ENCODE measurements around the gene FFAR2. TPM values are rescaled to one million over a fixed set of nuclear protein-coding genes. Genes with fewer than 3 reads are reported as not detected.
"Not testable (repeated sequence)": the region's sequence is repeated elsewhere in the genome, so short reads cannot be mapped to it uniquely, and the experiment has no call there.

FFAR2 gene
- total RNA-seq, 1 donor from 2014 or later, result 2.6 TPM

- no peak for DNase-seq
- Histone ChIP-seq H3K4me3 (no peak overlapping the region), H3K9me3 (no peaks in the 10 kb centered on the region), H3K36me3 (no peaks in the 10 kb centered on the region), H3K27ac (no peak overlapping the region), H3K27me3 (peaks cover 15% of the 10 kb centered on the region), H3K4me1 (no peaks in the 10 kb centered on the region)
- intact Hi-C loops (cut with DNase I), result no loop called here
- no peak for TF ChIP-seq CTCF (IDR thresholded peaks at IDR 0.05)
- ATAC-seq, result no peak
Observed at GRCh38 chr19:35419046-35419445, 29.0 kb upstream of the FFAR2 start.

- intact Hi-C loops (cut with DNase I), result no loop called here
- Histone ChIP-seq H3K36me3 (no peaks in the 10 kb centered on the region), H3K27ac (no peak overlapping the region), H3K9me3 (no peaks in the 10 kb centered on the region), H3K27me3 (peaks cover 15% of the 10 kb centered on the region), H3K4me3 (no peak overlapping the region), H3K4me1 (no peaks in the 10 kb centered on the region)
- ATAC-seq (no peak), DNase-seq (no peak)
- no peak for TF ChIP-seq CTCF (IDR thresholded peaks at IDR 0.05)
Observed at GRCh38 chr19:35419805-35420204, 28.3 kb upstream of the FFAR2 start.

DNA sequence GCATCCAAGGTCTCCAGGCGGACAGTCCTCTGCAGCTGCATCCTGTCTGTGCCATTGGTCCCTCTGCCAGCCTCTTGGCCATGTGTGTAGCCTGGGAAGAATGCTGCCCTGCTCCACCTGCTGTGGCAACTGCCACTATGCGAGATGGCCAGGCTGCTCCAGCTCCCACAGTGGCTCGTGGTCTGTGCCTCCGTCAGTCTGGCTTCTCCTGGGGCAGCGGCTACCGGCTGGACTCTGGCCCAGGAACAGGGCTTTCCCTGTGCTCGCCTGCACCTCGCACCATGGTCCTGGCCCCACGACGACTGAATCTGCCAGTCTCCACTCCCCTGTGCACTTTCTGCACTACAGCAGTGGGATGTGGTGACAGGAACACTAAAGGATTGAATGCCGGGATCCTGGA lies 26.7 kb upstream of the FFAR2 start:
- H3K27ac ChIP-seq, result no peak overlapping the region
- peaks cover 3% of the 10 kb centered on the region for H3K27me3 ChIP-seq
- ATAC-seq (no peak), DNase-seq (no peak)
- H3K36me3 ChIP-seq, result no peaks in the 10 kb centered on the region
- H3K4me3 ChIP-seq, result no peak overlapping the region
- H3K9me3 ChIP-seq, result no peaks in the 10 kb centered on the region
- intact Hi-C loops (cut with DNase I), result no loop called here
- no peak for TF ChIP-seq CTCF (IDR thresholded peaks at IDR 0.05)
- no peaks in the 10 kb centered on the region for H3K4me1 ChIP-seq

GRCh38 chr19:35423406-35423805 lies 24.7 kb upstream of the FFAR2 start:
- H3K4me3 ChIP-seq; H3K9me3 ChIP-seq; intact Hi-C loops (cut with DNase I); H3K27ac ChIP-seq; H3K27me3 ChIP-seq; DNase-seq; ATAC-seq; H3K4me1 ChIP-seq; H3K36me3 ChIP-seq: not testable (repeated sequence)

DNA sequence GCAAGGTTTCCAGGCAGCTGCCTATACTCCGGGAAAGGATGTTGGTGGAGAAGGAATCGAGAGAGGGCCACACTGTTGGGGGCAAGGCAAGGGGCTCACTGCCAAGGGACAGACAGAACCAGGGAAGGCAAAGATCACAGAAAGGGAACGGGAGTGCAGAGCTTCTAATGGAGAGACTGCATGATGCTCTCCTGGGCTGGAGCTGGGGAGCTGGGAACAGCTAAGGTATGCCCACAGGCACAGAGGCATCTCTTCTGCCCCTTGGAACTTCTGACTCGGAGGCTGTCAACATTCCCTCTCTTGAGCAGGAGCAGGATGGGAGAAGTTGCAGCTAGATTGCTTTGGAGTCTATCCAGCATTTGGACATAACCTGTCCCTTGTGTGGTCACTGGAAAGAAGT lies 22.4 kb upstream of the FFAR2 start:
- intact Hi-C loops (cut with DNase I), result no loop called here
- Histone ChIP-seq H3K9me3 (no peaks in the 10 kb centered on the region), H3K27me3 (no peaks in the 10 kb centered on the region), H3K4me1 (no peaks in the 10 kb centered on the region), H3K36me3 (no peaks in the 10 kb centered on the region), H3K4me3 (no peak overlapping the region), H3K27ac (no peak overlapping the region)
- DNase-seq, result no peak
- TF ChIP-seq CTCF (IDR thresholded peaks at IDR 0.05), result no peak
- ATAC-seq, result no peak

- H3K4me3 ChIP-seq, result no peak overlapping the region
- intact Hi-C loops (cut with DNase I), result no loop called here
- no peak overlapping the region for H3K27ac ChIP-seq
- H3K9me3 ChIP-seq, result no peaks in the 10 kb centered on the region
- no peaks in the 10 kb centered on the region for H3K36me3 ChIP-seq
- no peaks in the 10 kb centered on the region for H3K4me1 ChIP-seq
- H3K27me3 ChIP-seq, result no peaks in the 10 kb centered on the region
- no peak for TF ChIP-seq CTCF (IDR thresholded peaks at IDR 0.05)
- no peak for DNase-seq
- ATAC-seq, result no peak
Observed at GRCh38 chr19:35427187-35427586, 20.9 kb upstream of the FFAR2 start.
